HepG2 (cell line): ENCODE measurements around the gene ARHGAP10. TPM values are rescaled to one million over a fixed set of nuclear protein-coding genes. Genes with fewer than 3 reads are reported as not detected.
"Not testable (repeated sequence)": the region's sequence is repeated elsewhere in the genome, so short reads cannot be mapped to it uniquely, and the experiment has no call there.

Experiments
- ATAC-seq: fragments of 200-7000 bp; cut with Tn5 transposase; 3 replicates; pipeline ENCODE4 v1.9.1; 2020; ENCODE audit warnings: mild to moderate bottlenecking, moderate library complexity
- BruUV-seq: library from RNA; stranded (reverse); fragments of 400-500 nt; replicated peaks from 2 replicates; lab custom pipeline; 2021; lab: Mats Ljungman, UMichigan
- CTCF ChIA-PET: fragments of 300-600 bp; formaldehyde crosslinking; extraction: SDS; loops from one replicate; lab custom pipeline; 2021; ENCODE audit warnings: low total read pairs, inconsistent platforms, low intra/inter-chr PET ratio; lab: Yijun Ruan, JAX
- POLR2A ChIA-PET: fragments of 350-600 bp; sonication (Branson Sonifier 250); formaldehyde crosslinking; loops from one replicate; lab custom pipeline; 2020; ENCODE audit warnings: antibody characterized with exemption, inconsistent platforms; lab: Yijun Ruan, JAX
- DNase-seq: peaks from one replicate; pipeline ENCODE4 v3.0.0-alpha.2; 2015; ENCODE audit warnings: low spot score
- FAIRE-seq: peaks from 3 replicates; lab custom pipeline; 2011; peaks lifted over from hg19 to GRCh38; lab: Jason Lieb, UNC
- H2AFZ ChIP-seq: one replicate; pipeline ENCODE4 v1.6.1; 2011; ENCODE audit warnings: low read length, inconsistent platforms
- H3K27ac ChIP-seq: fragments of 300-600 bp; 3 replicates; pipeline ENCODE4 v1.8.0; 2011; ENCODE audit warnings: mixed run types, mild to moderate bottlenecking, mixed read lengths, low read length, inconsistent platforms; ENCODE audit not compliant: insufficient read depth; ENCODE audit errors: extremely low read length
- H3K27me3 ChIP-seq, 2 experiments: fragments of 200-600 bp in 1 of 2; 2 replicates in 1 of 2; 3 replicates in 1 of 2; pipeline versions ENCODE4 v1.6.0 to v1.8.0; 2011; ENCODE audit warnings: low read length in 2 of 2, mild to moderate bottlenecking in 2 of 2, moderate library complexity in 2 of 2, inconsistent platforms in 1 of 2; ENCODE audit not compliant: insufficient read depth in 2 of 2, control insufficient read depth in 1 of 2
- H3K36me3 ChIP-seq, 2 experiments: fragments of 200-600 bp in 1 of 2; replicated peaks in 1 of 2; 2 replicates in 1 of 2; 3 replicates in 1 of 2; pipeline versions ENCODE4 v1.5.1 to v1.8.0; 2011; ENCODE audit warnings: low read length in 2 of 2, inconsistent platforms in 1 of 2; ENCODE audit not compliant: insufficient read depth in 2 of 2, control insufficient read depth in 1 of 2
- H3K4me1 ChIP-seq: 2 replicates; pipeline ENCODE4 v1.5.1; 2012; ENCODE audit warnings: low read length, inconsistent platforms; ENCODE audit not compliant: insufficient read depth
- H3K4me2 ChIP-seq: 2 replicates; pipeline ENCODE4 v1.6.0; 2011; ENCODE audit warnings: low read depth, low read length, inconsistent platforms
- H3K4me3 ChIP-seq, 3 experiments: fragments of 200-600 bp in 1 of 3; sonication (generic), shearing (Covaris generic) in 1 of 3; replicated peaks in 1 of 3; 2 replicates each; pipeline ENCODE4 v1.5.1; 2011 to 2016; ENCODE audit warnings: low read length in 3 of 3, inconsistent platforms in 2 of 3, low read depth in 2 of 3, mild to moderate bottlenecking in 2 of 3, control low read depth in 1 of 3, mixed read lengths in 1 of 3; ENCODE audit not compliant: insufficient read depth in 1 of 3
- H3K79me2 ChIP-seq: one replicate; pipeline ENCODE4 v1.6.1; 2011; ENCODE audit warnings: low read length, inconsistent platforms; ENCODE audit not compliant: insufficient read depth
- H3K9ac ChIP-seq: 2 replicates; pipeline ENCODE4 v1.6.0; 2011; ENCODE audit warnings: mild to moderate bottlenecking, low read depth, low read length, inconsistent platforms; ENCODE audit not compliant: insufficient read depth
- H3K9me3 ChIP-seq: 2 replicates; pipeline ENCODE4 v1.5.1; 2012; ENCODE audit warnings: mild to moderate bottlenecking, low read length
- H4K20me1 ChIP-seq: 2 replicates; pipeline ENCODE4 v1.6.0; 2011; ENCODE audit warnings: inconsistent platforms, mild to moderate bottlenecking, low read length, moderate library complexity; ENCODE audit not compliant: insufficient read depth
- ATF6 ChIP-seq: sonication (generic); formaldehyde crosslinking; conservative IDR thresholded peaks from 2 replicates; pipeline ENCODE4 v1.4.0; 2020; ENCODE audit warnings: missing genetic modification reagents
- HMG20A ChIP-seq: IDR thresholded peaks from 2 replicates; pipeline ENCODE4 v1.6.1; 2016; ENCODE audit warnings: borderline replicate concordance
- HNF4A ChIP-seq: sonication (generic); formaldehyde crosslinking; IDR thresholded peaks from 2 replicates; pipeline ENCODE4 v1.4.0; 2020; ENCODE audit warnings: missing genetic modification reagents
- MXD1 ChIP-seq: sonication (generic); formaldehyde crosslinking; IDR thresholded peaks from 2 replicates; pipeline ENCODE4 v1.4.0; 2020; ENCODE audit warnings: mild to moderate bottlenecking, missing genetic modification reagents
- NR2F6 ChIP-seq, 2 experiments: IDR thresholded peaks; 2 replicates each; pipeline ENCODE4 v1.6.1; 2016; ENCODE audit warnings: antibody characterized with exemption in 1 of 2, mild to moderate bottlenecking in 1 of 2
- PRDM15 ChIP-seq: sonication (generic); formaldehyde crosslinking; IDR thresholded peaks from 2 replicates; pipeline ENCODE4 v1.4.0; 2020; ENCODE audit warnings: missing genetic modification reagents
- RARA ChIP-seq: IDR thresholded peaks from 2 replicates; pipeline ENCODE4 v1.6.1; 2016; ENCODE audit warnings: missing genetic modification reagents, missing compliant biosample characterization
- TEAD2 ChIP-seq: sonication (generic); formaldehyde crosslinking; IDR thresholded peaks from 2 replicates; pipeline ENCODE4 v1.9.0; 2021; ENCODE audit warnings: missing genetic modification reagents
- ZNF558 ChIP-seq: sonication (generic); formaldehyde crosslinking; IDR thresholded peaks from 2 replicates; pipeline ENCODE4 v1.9.0; 2022; ENCODE audit warnings: mild to moderate bottlenecking, missing genetic modification reagents, borderline replicate concordance
- ZNF607 ChIP-seq: sonication (generic); formaldehyde crosslinking; IDR thresholded peaks from 2 replicates; pipeline ENCODE4 v1.5.1; 2020; ENCODE audit warnings: missing genetic modification reagents, mild to moderate bottlenecking, borderline replicate concordance
- WGBS: methylation state at CpG from one replicate; pipeline ENCODE4 v1.1.6; 2017; ENCODE audit warnings: low lambda C conversion rate; 5-methylcytosine and 5-hydroxymethylcytosine counted together
- in situ Hi-C: cut with HindIII; loops from 2 replicates; pipeline ENCODE4 v1.10.0; 2017; ENCODE audit warnings: low pct_unique_long_range_greater_than_20kb; ENCODE audit not compliant: extremely low pct_ligation_motif_present
- intact Hi-C: fragments of 100-400 bp; cut with micrococcal nuclease; formaldehyde crosslinking; loops from one replicate; pipeline ENCODE4 v1.10.0; 2022; ENCODE audit not compliant: unreplicated experiment
- polyA plus RNA-seq, 8 experiments: library from polyadenylated mRNA; depleted of rRNA in 3 of 8; stranded (reverse) in 7 of 8; unstranded in 1 of 8; fragments of >200 nt; fragmentation: Illumina TruSeq in 4 of 8; extraction: Trizol in 4 of 8; gene quantifications; 2 replicates each; pipeline versions ENCODE4 v1.2.1 to v1.2.3, GENCODE V29; 2011 to 2016; ENCODE audit warnings: low read depth in 4 of 8, missing spikeins in 1 of 8, mixed read lengths in 1 of 8; ENCODE audit not compliant: insufficient read depth in 1 of 8
- total RNA-seq, 5 experiments: library from RNA; depleted of rRNA; stranded (reverse); fragments of >200 nt; fragmentation: Illumina TruSeq; extraction: Trizol; gene quantifications; 2 replicates each; pipeline ENCODE4 v1.2.3, GENCODE V29; 2016; ENCODE audit warnings: low read depth in 1 of 5

Gene ARHGAP10
- total and polyA plus RNA-seq, 2 of the 13 experiments (the other 11 are each of a cell fraction or from before 2014, with no cell fraction given), result 0.45 to 1.6 TPM

GRCh38 chr4:147794314-147794680 is 62.4 kb downstream of the ARHGAP10 start (continued):
- TF ChIP-seq ATF6 (CRISPR knock-in tag), result no peak
- no peak for TF ChIP-seq HMG20A (CRISPR knock-in tag)
- no peak for TF ChIP-seq ZNF558 (CRISPR knock-in tag)
- no peak for TF ChIP-seq TEAD2

GRCh38 chr4:147794787-147795413 is 63.0 kb downstream of the ARHGAP10 start:
- Histone ChIP-seq H3K27ac (no peak overlapping the region), H3K9me3 (no peaks in the 10 kb centered on the region), H4K20me1 (no peaks in the 10 kb centered on the region), H3K9ac (no peak overlapping the region), H3K36me3 (no peaks in the 10 kb centered on the region), H3K4me3 (no peak overlapping the region), H3K4me2 (peak overlapping the region; percentile 13; the same call in 1 of the 2 replicates), H3K27me3 (no peaks in the 10 kb centered on the region), H2AFZ (no peak overlapping the region), H3K79me2 (no peaks in the 10 kb centered on the region), H3K4me1 (peaks cover 21% of the 10 kb centered on the region)
- BruUV-seq, result no TSS peak
- WGBS, result 8% methylated on average over 5 of the region's 5 CpGs
- intact Hi-C loops (no loop called here), in situ Hi-C loops (no loop called here)
- peak; percentile 39 for DNase-seq
- ChIA-PET CTCF (no interaction called here), POLR2A (no interaction called here)
- FAIRE-seq, result no peak
- ATAC-seq, result peak; percentile 64
- TF ChIP-seq RARA (CRISPR knock-in tag) (0 out of 2 replicates have a peak, but pooled peaks have one; percentile 14), PRDM15 (CRISPR knock-in tag) (no peak), ZNF607 (CRISPR knock-in tag) (no peak), HNF4A (CRISPR knock-in tag) (peak; percentile 13; the same call in 1 of the 2 replicates), MXD1 (CRISPR knock-in tag) (no peak), NR2F6 (IDR thresholded peaks at IDR 0.05) (no peak), NR2F6 (CRISPR knock-in tag; IDR thresholded peaks at IDR 0.05) (0 out of 2 replicates have a peak, but pooled peaks have one; percentile 22)

- POLR2A ChIA-PET, H3K9me3 ChIP-seq, H3K4me2 ChIP-seq, H3K9ac ChIP-seq, DNase-seq, H3K27me3 ChIP-seq, BruUV-seq, H4K20me1 ChIP-seq, H3K27ac ChIP-seq, ATAC-seq, FAIRE-seq, H3K4me3 ChIP-seq, H3K36me3 ChIP-seq, intact Hi-C loops, H3K79me2 ChIP-seq, in situ Hi-C loops, CTCF ChIA-PET, H2AFZ ChIP-seq: not testable (repeated sequence)
- 75% methylated on average over 4 of the region's 4 CpGs for WGBS
- peaks cover 12% of the 10 kb centered on the region for H3K4me1 ChIP-seq
Measured at GRCh38 chr4:147799057-147799456, 67.2 kb downstream of the ARHGAP10 start.
